Measurements from ENCODE around the gene CHP1. TPM values are rescaled to one million over a fixed set of nuclear protein-coding genes. Genes with fewer than 3 reads are reported as not detected.
"Not testable (repeated sequence)": the region's sequence is repeated elsewhere in the genome, so short reads cannot be mapped to it uniquely, and the experiment has no call there.

Gene CHP1
- polyA plus RNA-seq, 1 donor, result 55.8 TPM

- Histone ChIP-seq H3K4me3 (ENCODE audit: low read length) (no peak overlapping the region), H3K36me3 (ENCODE audit: control insufficient read depth, insufficient read depth, low read length) (peaks cover 36% of the 10 kb centered on the region), H3K27ac (ENCODE audit: low read length) (no peak overlapping the region), H3K9me3 (ENCODE audit: control insufficient read depth, low read depth, low read length) (no peaks in the 10 kb centered on the region), H3K4me1 (ENCODE audit: control insufficient read depth, insufficient read depth, low read length) (peaks cover 11% of the 10 kb centered on the region), H3K27me3 (ENCODE audit: control insufficient read depth, insufficient read depth, low read length) (no peaks in the 10 kb centered on the region)
- 100% methylated on average over 1 of the region's 3 CpGs for WGBS (ENCODE audit: insufficient coverage, low lambda C conversion rate)
- DNase-seq, result no peak
Measured at GRCh38 chr15:41278319-41278718, 47.3 kb downstream of the CHP1 start.

GRCh38 chr15:41279535-41280283 lies 48.6 kb downstream of the CHP1 start:
- no CpG with 5 or more reads among the region's 1 CpG for WGBS (ENCODE audit: insufficient coverage, low lambda C conversion rate)
- peaks cover 28% of the 10 kb centered on the region for H3K36me3 ChIP-seq (ENCODE audit: control insufficient read depth, insufficient read depth, low read length)

GRCh38 chr15:41281236-41281635 lies 50.2 kb downstream of the CHP1 start:
- Histone ChIP-seq H3K27me3 (ENCODE audit: control insufficient read depth, insufficient read depth, low read length) (no peaks in the 10 kb centered on the region), H3K4me3 (ENCODE audit: low read length) (no peak overlapping the region), H3K27ac (ENCODE audit: low read length) (no peak overlapping the region), H3K4me1 (ENCODE audit: control insufficient read depth, insufficient read depth, low read length) (peaks cover 13% of the 10 kb centered on the region), H3K9me3 (ENCODE audit: control insufficient read depth, low read depth, low read length) (no peaks in the 10 kb centered on the region), H3K36me3 (ENCODE audit: control insufficient read depth, insufficient read depth, low read length) (peaks cover 28% of the 10 kb centered on the region)
- no CpG with 5 or more reads among the region's 1 CpG for WGBS (ENCODE audit: insufficient coverage, low lambda C conversion rate)
- no peak for DNase-seq

More at GRCh38 chr15:41279535-41280283, 48.6 kb downstream of the CHP1 start:
- peaks cover 11% of the 10 kb centered on the region for H3K4me1 ChIP-seq (ENCODE audit: control insufficient read depth, insufficient read depth, low read length)
- H3K4me3 ChIP-seq (ENCODE audit: low read length), result no peak overlapping the region
- H3K9me3 ChIP-seq (ENCODE audit: control insufficient read depth, low read depth, low read length), result no peaks in the 10 kb centered on the region
- no peak for DNase-seq
- H3K27ac ChIP-seq (ENCODE audit: low read length), result no peak overlapping the region
- no peaks in the 10 kb centered on the region for H3K27me3 ChIP-seq (ENCODE audit: control insufficient read depth, insufficient read depth, low read length)

GRCh38 chr15:41282436-41282835 lies 51.4 kb downstream of the CHP1 start:
- not testable (repeated sequence) for H3K27me3 ChIP-seq (ENCODE audit: control insufficient read depth, insufficient read depth, low read length); H3K4me3 ChIP-seq (ENCODE audit: low read length); DNase-seq; H3K9me3 ChIP-seq (ENCODE audit: control insufficient read depth, low read depth, low read length); H3K27ac ChIP-seq (ENCODE audit: low read length)
- peaks cover 30% of the 10 kb centered on the region for H3K36me3 ChIP-seq (ENCODE audit: control insufficient read depth, insufficient read depth, low read length)
- no CpG with 5 or more reads among the region's 10 CpGs for WGBS (ENCODE audit: insufficient coverage, low lambda C conversion rate)
- H3K4me1 ChIP-seq (ENCODE audit: control insufficient read depth, insufficient read depth, low read length), result peaks cover 13% of the 10 kb centered on the region

GRCh38 chr15:41282980-41283652 lies 52.0 kb downstream of the CHP1 start:
- no CpG with 5 or more reads among the region's 19 CpGs for WGBS (ENCODE audit: insufficient coverage, low lambda C conversion rate)
- Histone ChIP-seq H3K36me3 (ENCODE audit: control insufficient read depth, insufficient read depth, low read length) (peaks cover 36% of the 10 kb centered on the region), H3K4me3 (ENCODE audit: low read length) (peak overlapping the region; percentile 83), H3K27ac (ENCODE audit: low read length) (peak overlapping the region; percentile 93), H3K4me1 (ENCODE audit: control insufficient read depth, insufficient read depth, low read length) (peaks cover 13% of the 10 kb centered on the region)
- H3K27me3 ChIP-seq (ENCODE audit: control insufficient read depth, insufficient read depth, low read length); H3K9me3 ChIP-seq (ENCODE audit: control insufficient read depth, low read depth, low read length): not testable (repeated sequence)
- DNase-seq, result peak in 1 of 2 donors; percentile 21

- H3K27ac ChIP-seq (ENCODE audit: low read length), result peak overlapping the region; percentile 93
- no peaks in the 10 kb centered on the region for H3K27me3 ChIP-seq (ENCODE audit: control insufficient read depth, insufficient read depth, low read length)
- peaks cover 42% of the 10 kb centered on the region for H3K36me3 ChIP-seq (ENCODE audit: control insufficient read depth, insufficient read depth, low read length)
- 0% methylated on average over 3 of the region's 61 CpGs for WGBS (ENCODE audit: insufficient coverage, low lambda C conversion rate)
- DNase-seq, result peak; percentile 98 to 99
- peak overlapping the region; percentile 83 for H3K4me3 ChIP-seq (ENCODE audit: low read length)
- H3K9me3 ChIP-seq (ENCODE audit: control insufficient read depth, low read depth, low read length), result no peaks in the 10 kb centered on the region
- H3K4me1 ChIP-seq (ENCODE audit: control insufficient read depth, insufficient read depth, low read length), result peaks cover 13% of the 10 kb centered on the region
Measured at GRCh38 chr15:41283653-41284426, 52.8 kb downstream of the CHP1 start.

GRCh38 chr15:41284427-41285177 lies 53.5 kb downstream of the CHP1 start:
- DNase-seq, result peak in 1 of 2 donors; percentile 19
- H3K4me3 ChIP-seq (ENCODE audit: low read length), result peak overlapping the region; percentile 83
- H3K36me3 ChIP-seq (ENCODE audit: control insufficient read depth, insufficient read depth, low read length), result peaks cover 42% of the 10 kb centered on the region
- WGBS (ENCODE audit: insufficient coverage, low lambda C conversion rate), result no CpG with 5 or more reads among the region's 20 CpGs
- peaks cover 7% of the 10 kb centered on the region for H3K4me1 ChIP-seq (ENCODE audit: control insufficient read depth, insufficient read depth, low read length)
- no peaks in the 10 kb centered on the region for H3K27me3 ChIP-seq (ENCODE audit: control insufficient read depth, insufficient read depth, low read length)
- no peaks in the 10 kb centered on the region for H3K9me3 ChIP-seq (ENCODE audit: control insufficient read depth, low read depth, low read length)
- peak overlapping the region; percentile 93 for H3K27ac ChIP-seq (ENCODE audit: low read length)

GRCh38 chr15:41285285-41285684 lies 54.2 kb downstream of the CHP1 start:
- Histone ChIP-seq H3K36me3 (ENCODE audit: control insufficient read depth, insufficient read depth, low read length) (peaks cover 39% of the 10 kb centered on the region), H3K9me3 (ENCODE audit: control insufficient read depth, low read depth, low read length) (no peaks in the 10 kb centered on the region), H3K4me3 (ENCODE audit: low read length) (peak overlapping the region; percentile 83), H3K27me3 (ENCODE audit: control insufficient read depth, insufficient read depth, low read length) (no peaks in the 10 kb centered on the region), H3K27ac (ENCODE audit: low read length) (peak overlapping the region; percentile 93), H3K4me1 (ENCODE audit: control insufficient read depth, insufficient read depth, low read length) (peaks cover 7% of the 10 kb centered on the region)
- no CpG with 5 or more reads among the region's 7 CpGs for WGBS (ENCODE audit: insufficient coverage, low lambda C conversion rate)
- DNase-seq, result peak in 1 of 2 donors; percentile 18

- no peak overlapping the region for H3K27ac ChIP-seq (ENCODE audit: low read length)
- 97% methylated on average over 5 of the region's 6 CpGs for WGBS (ENCODE audit: insufficient coverage, low lambda C conversion rate)
Measured at GRCh38 chr15:41286665-41287333, 55.7 kb downstream of the CHP1 start.

More at GRCh38 chr15:41286665-41287333, 55.7 kb downstream of the CHP1 start:
- H3K9me3 ChIP-seq (ENCODE audit: control insufficient read depth, low read depth, low read length), result no peaks in the 10 kb centered on the region
- H3K4me1 ChIP-seq (ENCODE audit: control insufficient read depth, insufficient read depth, low read length), result peaks cover 7% of the 10 kb centered on the region
- no peaks in the 10 kb centered on the region for H3K27me3 ChIP-seq (ENCODE audit: control insufficient read depth, insufficient read depth, low read length)
- no peak for DNase-seq
- no peak overlapping the region for H3K4me3 ChIP-seq (ENCODE audit: low read length)
- H3K36me3 ChIP-seq (ENCODE audit: control insufficient read depth, insufficient read depth, low read length), result peaks cover 51% of the 10 kb centered on the region
